Activated CD8-positive, alpha-beta memory T cell treated with anti-CD3 and anti-CD28 coated beads for 24 hours (primary cell): ENCODE data around the gene TXNDC5.
"Not testable (repeated sequence)": the region's sequence is repeated elsewhere in the genome, so short reads cannot be mapped to it uniquely, and the experiment has no call there.

ENCODE experiments used
- DNase-seq: peaks from one replicate; pipeline ENCODE4 v3.0.0-alpha.2; 2020

TXNDC5 gene

GRCh38 chr6:7912736-7913517 lies 2.3 kb upstream of the TXNDC5 start:
- no peak for DNase-seq

GRCh38 chr6:7912024-7912423 lies 1.4 kb upstream of the TXNDC5 start:
- no peak for DNase-seq

- no peak for DNase-seq
Observed at GRCh38 chr6:7911345-7911725, 747 bp upstream of the TXNDC5 start.

- DNase-seq: no peak
Observed at GRCh38 chr6:7910298-7910653, 312 bp downstream of the TXNDC5 start.

GRCh38 chr6:7909323-7910276 lies 988 bp downstream of the TXNDC5 start:
- DNase-seq: peak; percentile 80

- no peak for DNase-seq
Observed at GRCh38 chr6:7907159-7907558, 3.4 kb downstream of the TXNDC5 start.

GRCh38 chr6:7906741-7907140 lies 3.8 kb downstream of the TXNDC5 start:
- no peak for DNase-seq

GRCh38 chr6:7905416-7905815 lies 5.2 kb downstream of the TXNDC5 start:
- DNase-seq: no peak

- DNase-seq: no peak
Observed at GRCh38 chr6:7904654-7905319, 5.8 kb downstream of the TXNDC5 start.

GRCh38 chr6:7903673-7904072 lies 6.9 kb downstream of the TXNDC5 start:
- no peak for DNase-seq

GRCh38 chr6:7902867-7903266 lies 7.7 kb downstream of the TXNDC5 start:
- no peak for DNase-seq

GRCh38 chr6:7902221-7902620 lies 8.4 kb downstream of the TXNDC5 start:
- no peak for DNase-seq

GRCh38 chr6:7901780-7902179 lies 8.8 kb downstream of the TXNDC5 start:
- DNase-seq: no peak

GRCh38 chr6:7901056-7901455 lies 9.5 kb downstream of the TXNDC5 start:
- no peak for DNase-seq

- DNase-seq: no peak
Observed at GRCh38 chr6:7900621-7901020, 10.0 kb downstream of the TXNDC5 start.

GRCh38 chr6:7899889-7900213 lies 10.7 kb downstream of the TXNDC5 start:
- no peak for DNase-seq

- no peak for DNase-seq
Observed at GRCh38 chr6:7899101-7899888, 11.3 kb downstream of the TXNDC5 start.

GRCh38 chr6:7898193-7898586 lies 12.4 kb downstream of the TXNDC5 start:
- DNase-seq: not testable (repeated sequence)

- DNase-seq: no peak
Observed at GRCh38 chr6:7897461-7898192, 13.0 kb downstream of the TXNDC5 start.

- DNase-seq: no peak
Observed at GRCh38 chr6:7896465-7896987, 14.1 kb downstream of the TXNDC5 start.

GRCh38 chr6:7895125-7895423 lies 15.5 kb downstream of the TXNDC5 start:
- no peak for DNase-seq
